A673 (cell line): ENCODE results near the gene LAP3. TPM values are rescaled to one million over a fixed set of nuclear protein-coding genes. Genes with fewer than 3 reads are reported as not detected.

ENCODE experiments used
- BruUV-seq: library from RNA; stranded (reverse); fragments of 400-500 nt; replicated peaks from 2 replicates; lab custom pipeline; 2021; lab: Mats Ljungman, UMichigan
- CTCF ChIA-PET: fragments of 300-600 bp; sonication (Branson Sonifier 250); formaldehyde crosslinking; loops from one replicate; lab custom pipeline; 2022; ENCODE audit warnings: antibody characterized with exemption; lab: Charles Lee
- POLR2A ChIA-PET: fragments of 300-600 bp; sonication (Branson Sonifier 250); formaldehyde crosslinking; loops from one replicate; lab custom pipeline; 2022; ENCODE audit warnings: antibody characterized with exemption; ENCODE audit not compliant: low non-redundant PET; lab: Charles Lee
- DNase-seq: peaks from one replicate; pipeline ENCODE4 v3.0.0-alpha.2; 2015; ENCODE audit warnings: low spot score
- H3K27ac ChIP-seq: fragments of 200-600 bp; sonication (generic); 2 replicates; pipeline ENCODE4 v1.5.1; 2016; ENCODE audit warnings: mixed run types, low read depth, mild to moderate bottlenecking, mixed read lengths, antibody characterized with exemption, low read length; ENCODE audit not compliant: poor library complexity, severe bottlenecking
- H3K27me3 ChIP-seq: fragments of 200-600 bp; sonication (generic); replicated peaks from 2 replicates; pipeline ENCODE4 v1.6.1; 2017; ENCODE audit warnings: mixed run types, low read depth, mild to moderate bottlenecking, mixed read lengths, antibody characterized with exemption, low read length; ENCODE audit not compliant: insufficient read depth, poor library complexity
- H3K36me3 ChIP-seq: fragments of 200-600 bp; sonication (generic); 2 replicates; pipeline ENCODE4 v1.6.1; 2016; ENCODE audit warnings: mixed run types, mild to moderate bottlenecking, mixed read lengths, antibody characterized with exemption, low read length; ENCODE audit not compliant: insufficient read depth, poor library complexity, severe bottlenecking
- H3K4me1 ChIP-seq: fragments of 200-600 bp; sonication (generic); 2 replicates; pipeline ENCODE4 v1.6.1; 2017; ENCODE audit warnings: mixed run types, mild to moderate bottlenecking, mixed read lengths, antibody characterized with exemption, low read length; ENCODE audit not compliant: insufficient read depth, poor library complexity, severe bottlenecking
- H3K4me3 ChIP-seq: fragments of 200-600 bp; sonication (generic); 2 replicates; pipeline ENCODE4 v1.5.1; 2016; ENCODE audit warnings: low read depth, mixed run types, mild to moderate bottlenecking, mixed read lengths, low read length; ENCODE audit not compliant: poor library complexity, severe bottlenecking
- H3K9me3 ChIP-seq: fragments of 200-600 bp; sonication (generic); 2 replicates; pipeline ENCODE4 v1.6.1; 2016; ENCODE audit warnings: mixed run types, low read depth, mild to moderate bottlenecking, mixed read lengths, antibody characterized with exemption, low read length; ENCODE audit not compliant: poor library complexity, severe bottlenecking
- CTCF ChIP-seq: fragments of 300-800, 200-600 bp; sonication (generic); conservative IDR thresholded peaks from 2 replicates; pipeline ENCODE4 v1.5.1; 2017; ENCODE audit warnings: low read depth, mild to moderate bottlenecking, antibody characterized with exemption, low read length, moderate library complexity, mixed read lengths
- EZH2 ChIP-seq: fragments of 200-600 bp; sonication (generic); IDR thresholded peaks from 2 replicates; pipeline ENCODE4 v1.6.1; 2017; ENCODE audit warnings: borderline replicate concordance, low read depth, mild to moderate bottlenecking, mixed read lengths, antibody characterized with exemption, low read length; ENCODE audit not compliant: poor library complexity, severe bottlenecking
- intact Hi-C: fragments of 100-400 bp; cut with micrococcal nuclease; formaldehyde crosslinking; loops from one replicate; pipeline ENCODE4 v1.10.0; 2022; ENCODE audit not compliant: unreplicated experiment
- total RNA-seq: library from RNA; stranded (reverse); gene quantifications from 2 replicates; pipeline ENCODE4 v1.2.3, GENCODE V29; 2021

LAP3 gene
- total RNA-seq, 1 experiment from 2014 or later = 54.1 TPM

GRCh38 chr4:17647176-17647806 is 70.3 kb downstream of the LAP3 start:
- ChIA-PET CTCF (no interaction called here), POLR2A (interaction anchor here (0.6 kb wide), 1 partner anchor 22 kb away, joined by 8 read pairs; no protein-coding TSS in a partner anchor)
- DNase-seq = no peak
- intact Hi-C loops = no loop called here
- Histone ChIP-seq H3K36me3 (no peaks in the 10 kb centered on the region), H3K27me3 (no peaks in the 10 kb centered on the region), H3K27ac (no peak overlapping the region), H3K4me3 (no peak overlapping the region), H3K9me3 (peaks cover 4% of the 10 kb centered on the region), H3K4me1 (no peaks in the 10 kb centered on the region)
- TF ChIP-seq EZH2 (no peak), CTCF (no peak)
- BruUV-seq = no TSS peak

GRCh38 chr4:17647927-17648326 is 70.9 kb downstream of the LAP3 start:
- Histone ChIP-seq H3K36me3 (no peaks in the 10 kb centered on the region), H3K27ac (no peak overlapping the region), H3K4me3 (no peak overlapping the region), H3K27me3 (no peaks in the 10 kb centered on the region), H3K4me1 (no peaks in the 10 kb centered on the region), H3K9me3 (no peaks in the 10 kb centered on the region)
- no peak for TF ChIP-seq CTCF
- no peak for TF ChIP-seq EZH2
- BruUV-seq = no TSS peak
- CTCF ChIA-PET = no interaction called here
- intact Hi-C loops = no loop called here
- DNase-seq = no peak
- POLR2A ChIA-PET = no interaction called here

GRCh38 chr4:17650406-17650805 is 73.4 kb downstream of the LAP3 start:
- Histone ChIP-seq H3K27me3 (no peaks in the 10 kb centered on the region), H3K4me3 (no peak overlapping the region), H3K9me3 (no peaks in the 10 kb centered on the region), H3K36me3 (no peaks in the 10 kb centered on the region), H3K4me1 (no peaks in the 10 kb centered on the region), H3K27ac (no peak overlapping the region)
- CTCF ChIA-PET = no interaction called here
- POLR2A ChIA-PET = no interaction called here
- intact Hi-C loops = no loop called here
- no peak for TF ChIP-seq EZH2
- TF ChIP-seq CTCF = no peak
- BruUV-seq = no TSS peak
- DNase-seq = no peak
